ACC112 (cell line): Measurements from ENCODE around the gene CFAP299.
"Not testable (repeated sequence)": the region's sequence is repeated elsewhere in the genome, so short reads cannot be mapped to it uniquely, and the experiment has no call there.

Source experiments
- H2AFZ ChIP-seq: fragments of 200-600 bp; sonication (generic); one replicate; pipeline ENCODE4 v1.6.0; 2017; ENCODE audit warnings: antibody characterized with exemption, low read length; ENCODE audit not compliant: unreplicated experiment
- H3K27ac ChIP-seq: fragments of 200-600 bp; sonication (generic); 2 replicates; pipeline ENCODE4 v1.5.1; 2014; ENCODE audit warnings: low read depth, mild to moderate bottlenecking, antibody characterized with exemption, low read length, moderate library complexity
- H3K27me3 ChIP-seq: fragments of 200-600 bp; sonication (generic); 2 replicates; pipeline ENCODE4 v1.6.1; 2014; ENCODE audit warnings: mild to moderate bottlenecking, antibody characterized with exemption, low read length, moderate library complexity, mixed read lengths; ENCODE audit not compliant: insufficient read depth
- H3K36me3 ChIP-seq: fragments of 200-600 bp; sonication (generic); 2 replicates; pipeline ENCODE4 v1.6.1; 2016; ENCODE audit warnings: mild to moderate bottlenecking, antibody characterized with exemption, low read length, moderate library complexity, mixed read lengths; ENCODE audit not compliant: insufficient read depth
- H3K4me1 ChIP-seq: fragments of 200-600 bp; sonication (generic); one replicate; pipeline ENCODE4 v1.6.1; 2016; ENCODE audit warnings: low read length, mixed read lengths; ENCODE audit not compliant: insufficient read depth, unreplicated experiment, control insufficient read depth
- H3K4me3 ChIP-seq: fragments of 200-600 bp; sonication (generic); 2 replicates; pipeline ENCODE4 v1.5.1; 2014; ENCODE audit warnings: mild to moderate bottlenecking, low read depth, low read length
- H3K79me2 ChIP-seq: fragments of 200-600 bp; sonication (generic); one replicate; pipeline ENCODE4 v1.6.0; 2016; ENCODE audit warnings: low read length; ENCODE audit not compliant: control insufficient read depth, unreplicated experiment, insufficient read depth

CFAP299 gene

GRCh38 chr4:80420638-80421037, 85.1 kb downstream of the CFAP299 start:
- Histone ChIP-seq H3K4me3 (no peak overlapping the region), H2AFZ (no peak overlapping the region), H3K27me3 (no peaks in the 10 kb centered on the region), H3K79me2 (no peaks in the 10 kb centered on the region), H3K36me3 (no peaks in the 10 kb centered on the region), H3K4me1 (no peaks in the 10 kb centered on the region), H3K27ac (no peak overlapping the region)

- Histone ChIP-seq H2AFZ (no peak overlapping the region), H3K27me3 (no peaks in the 10 kb centered on the region), H3K36me3 (no peaks in the 10 kb centered on the region), H3K79me2 (no peaks in the 10 kb centered on the region), H3K27ac (no peak overlapping the region), H3K4me1 (no peaks in the 10 kb centered on the region), H3K4me3 (no peak overlapping the region)
Observed at GRCh38 chr4:80422727-80423404, 87.3 kb downstream of the CFAP299 start.

GRCh38 chr4:80423553-80424224, 88.2 kb downstream of the CFAP299 start:
- Histone ChIP-seq H3K36me3 (no peaks in the 10 kb centered on the region), H3K4me3 (no peak overlapping the region), H3K27me3 (no peaks in the 10 kb centered on the region), H3K27ac (no peak overlapping the region), H3K4me1 (no peaks in the 10 kb centered on the region), H2AFZ (no peak overlapping the region), H3K79me2 (no peaks in the 10 kb centered on the region)

GRCh38 chr4:80424225-80424581, 88.7 kb downstream of the CFAP299 start:
- Histone ChIP-seq H3K79me2 (no peaks in the 10 kb centered on the region), H2AFZ (no peak overlapping the region), H3K27me3 (no peaks in the 10 kb centered on the region), H3K4me1 (no peaks in the 10 kb centered on the region), H3K27ac (no peak overlapping the region), H3K4me3 (no peak overlapping the region), H3K36me3 (no peaks in the 10 kb centered on the region)

GRCh38 chr4:80425124-80426100, 89.9 kb downstream of the CFAP299 start:
- no peaks in the 10 kb centered on the region for H3K36me3 ChIP-seq
- no peaks in the 10 kb centered on the region for H3K4me1 ChIP-seq
- no peaks in the 10 kb centered on the region for H3K79me2 ChIP-seq
- H3K27ac ChIP-seq = no peak overlapping the region
- no peak overlapping the region for H2AFZ ChIP-seq
- H3K27me3 ChIP-seq = no peaks in the 10 kb centered on the region
- no peak overlapping the region for H3K4me3 ChIP-seq

- no peak overlapping the region for H3K27ac ChIP-seq
- no peak overlapping the region for H2AFZ ChIP-seq
- no peaks in the 10 kb centered on the region for H3K27me3 ChIP-seq
- no peaks in the 10 kb centered on the region for H3K79me2 ChIP-seq
- no peak overlapping the region for H3K4me3 ChIP-seq
- H3K4me1 ChIP-seq = no peaks in the 10 kb centered on the region
- H3K36me3 ChIP-seq = no peaks in the 10 kb centered on the region
Observed at GRCh38 chr4:80431203-80431965, 95.9 kb downstream of the CFAP299 start.

GRCh38 chr4:80434238-80434637, 98.7 kb downstream of the CFAP299 start:
- Histone ChIP-seq H3K79me2 (no peaks in the 10 kb centered on the region), H3K27ac (no peak overlapping the region), H3K4me1 (no peaks in the 10 kb centered on the region), H2AFZ (no peak overlapping the region), H3K36me3 (no peaks in the 10 kb centered on the region), H3K27me3 (no peaks in the 10 kb centered on the region), H3K4me3 (no peak overlapping the region)

GRCh38 chr4:80438016-80438415, 102.5 kb downstream of the CFAP299 start:
- Histone ChIP-seq H3K27me3 (no peaks in the 10 kb centered on the region), H3K4me3 (no peak overlapping the region), H3K4me1 (no peaks in the 10 kb centered on the region), H3K79me2 (no peaks in the 10 kb centered on the region), H2AFZ (no peak overlapping the region), H3K36me3 (no peaks in the 10 kb centered on the region), H3K27ac (no peak overlapping the region)

GRCh38 chr4:80439294-80440061, 103.9 kb downstream of the CFAP299 start:
- H3K27ac ChIP-seq, H3K27me3 ChIP-seq, H3K4me3 ChIP-seq, H3K36me3 ChIP-seq, H3K79me2 ChIP-seq, H3K4me1 ChIP-seq, H2AFZ ChIP-seq: not testable (repeated sequence)
